ENCODE data around the gene ABHD3. TPM values are rescaled to one million over a fixed set of nuclear protein-coding genes. Genes with fewer than 3 reads are reported as not detected.

The ABHD3 gene, protein sequence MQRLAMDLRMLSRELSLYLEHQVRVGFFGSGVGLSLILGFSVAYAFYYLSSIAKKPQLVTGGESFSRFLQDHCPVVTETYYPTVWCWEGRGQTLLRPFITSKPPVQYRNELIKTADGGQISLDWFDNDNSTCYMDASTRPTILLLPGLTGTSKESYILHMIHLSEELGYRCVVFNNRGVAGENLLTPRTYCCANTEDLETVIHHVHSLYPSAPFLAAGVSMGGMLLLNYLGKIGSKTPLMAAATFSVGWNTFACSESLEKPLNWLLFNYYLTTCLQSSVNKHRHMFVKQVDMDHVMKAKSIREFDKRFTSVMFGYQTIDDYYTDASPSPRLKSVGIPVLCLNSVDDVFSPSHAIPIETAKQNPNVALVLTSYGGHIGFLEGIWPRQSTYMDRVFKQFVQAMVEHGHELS
- total RNA-seq, result 10 to 100 TPM; 17.8 to 18.0 TPM

DNA sequence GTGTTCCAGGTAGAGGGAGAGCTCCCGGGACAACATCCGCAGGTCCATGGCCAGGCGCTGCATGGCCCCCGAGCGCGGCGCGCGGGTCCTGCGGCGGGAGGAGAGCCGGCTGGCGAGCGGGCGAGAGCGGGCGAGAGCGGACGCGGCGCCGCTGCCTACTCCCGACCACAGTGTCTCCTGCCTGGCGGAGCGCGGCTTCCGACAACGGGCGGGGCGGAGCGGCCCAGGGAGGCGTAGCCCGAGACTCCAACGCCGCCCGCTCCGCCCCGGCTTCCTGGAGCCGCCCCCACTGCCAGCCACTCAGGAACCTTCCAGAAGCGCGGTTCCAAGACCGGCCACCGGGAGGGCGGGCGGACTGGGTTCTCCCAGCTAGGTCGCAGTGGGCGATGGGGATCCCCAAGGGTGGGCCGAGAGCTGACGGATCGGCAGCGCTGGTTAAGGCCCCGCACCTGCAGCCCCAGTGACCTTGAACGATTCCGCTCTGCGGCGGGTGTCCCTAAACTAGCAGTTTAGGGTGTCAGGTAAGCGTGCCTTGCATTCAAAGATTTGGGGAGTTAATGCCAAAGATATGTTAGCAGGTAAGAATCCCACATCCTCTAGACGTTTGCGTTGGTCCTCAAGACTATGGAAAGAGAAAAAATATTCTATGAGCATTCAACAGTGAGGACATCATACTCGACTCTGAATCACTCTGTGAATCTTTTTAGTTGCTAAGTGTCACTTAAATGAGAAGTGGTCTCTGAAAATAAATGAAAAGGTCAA is at the start of gene ABHD3:
Gene ABHD3, minus strand, starts transcription at position 172 of the 762 bp plus-strand sequence. Its CDS starts 109 bp downstream, at position 63.
- Mint-ChIP-seq H3K4me3 (peak within 1 kb of the TSS; percentile 94), H3K27me3 (no peaks in the 10 kb centered on the region), H3K27ac (peak within 1 kb of the TSS; percentile 92), H3K36me3 (ENCODE audit: low read depth) (peaks cover 21% of the 10 kb centered on the region), H3K9me3 (no peaks in the 10 kb centered on the region), H3K4me1 (ENCODE audit: low read depth) (peaks cover 31% of the 10 kb centered on the region)
- intact Hi-C loops (cut with micrococcal nuclease), result loop anchor here (5.0 to 10.0 kb wide), 2 partner anchors 38 to 90 kb away; partner anchors contain the start of genes MIB1 and SNRPD1
- peak; percentile 94 for DNase-seq
- POLR2A ChIA-PET, result interaction anchor here (0.6 to 1.5 kb wide), 8 partner anchors 18 to 137 kb away, joined by 3 to 11 read pairs (median 6); partner anchors contain the start of genes ESCO1, MIB1 and SNRPD1
- TF ChIP-seq, protein P1, sequence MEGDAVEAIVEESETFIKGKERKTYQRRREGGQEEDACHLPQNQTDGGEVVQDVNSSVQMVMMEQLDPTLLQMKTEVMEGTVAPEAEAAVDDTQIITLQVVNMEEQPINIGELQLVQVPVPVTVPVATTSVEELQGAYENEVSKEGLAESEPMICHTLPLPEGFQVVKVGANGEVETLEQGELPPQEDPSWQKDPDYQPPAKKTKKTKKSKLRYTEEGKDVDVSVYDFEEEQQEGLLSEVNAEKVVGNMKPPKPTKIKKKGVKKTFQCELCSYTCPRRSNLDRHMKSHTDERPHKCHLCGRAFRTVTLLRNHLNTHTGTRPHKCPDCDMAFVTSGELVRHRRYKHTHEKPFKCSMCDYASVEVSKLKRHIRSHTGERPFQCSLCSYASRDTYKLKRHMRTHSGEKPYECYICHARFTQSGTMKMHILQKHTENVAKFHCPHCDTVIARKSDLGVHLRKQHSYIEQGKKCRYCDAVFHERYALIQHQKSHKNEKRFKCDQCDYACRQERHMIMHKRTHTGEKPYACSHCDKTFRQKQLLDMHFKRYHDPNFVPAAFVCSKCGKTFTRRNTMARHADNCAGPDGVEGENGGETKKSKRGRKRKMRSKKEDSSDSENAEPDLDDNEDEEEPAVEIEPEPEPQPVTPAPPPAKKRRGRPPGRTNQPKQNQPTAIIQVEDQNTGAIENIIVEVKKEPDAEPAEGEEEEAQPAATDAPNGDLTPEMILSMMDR (IDR thresholded peaks at IDR 0.05), result peak; percentile 22
- CTCF ChIA-PET, result no interaction called here
- ATAC-seq, result peak; percentile 95

DNA sequence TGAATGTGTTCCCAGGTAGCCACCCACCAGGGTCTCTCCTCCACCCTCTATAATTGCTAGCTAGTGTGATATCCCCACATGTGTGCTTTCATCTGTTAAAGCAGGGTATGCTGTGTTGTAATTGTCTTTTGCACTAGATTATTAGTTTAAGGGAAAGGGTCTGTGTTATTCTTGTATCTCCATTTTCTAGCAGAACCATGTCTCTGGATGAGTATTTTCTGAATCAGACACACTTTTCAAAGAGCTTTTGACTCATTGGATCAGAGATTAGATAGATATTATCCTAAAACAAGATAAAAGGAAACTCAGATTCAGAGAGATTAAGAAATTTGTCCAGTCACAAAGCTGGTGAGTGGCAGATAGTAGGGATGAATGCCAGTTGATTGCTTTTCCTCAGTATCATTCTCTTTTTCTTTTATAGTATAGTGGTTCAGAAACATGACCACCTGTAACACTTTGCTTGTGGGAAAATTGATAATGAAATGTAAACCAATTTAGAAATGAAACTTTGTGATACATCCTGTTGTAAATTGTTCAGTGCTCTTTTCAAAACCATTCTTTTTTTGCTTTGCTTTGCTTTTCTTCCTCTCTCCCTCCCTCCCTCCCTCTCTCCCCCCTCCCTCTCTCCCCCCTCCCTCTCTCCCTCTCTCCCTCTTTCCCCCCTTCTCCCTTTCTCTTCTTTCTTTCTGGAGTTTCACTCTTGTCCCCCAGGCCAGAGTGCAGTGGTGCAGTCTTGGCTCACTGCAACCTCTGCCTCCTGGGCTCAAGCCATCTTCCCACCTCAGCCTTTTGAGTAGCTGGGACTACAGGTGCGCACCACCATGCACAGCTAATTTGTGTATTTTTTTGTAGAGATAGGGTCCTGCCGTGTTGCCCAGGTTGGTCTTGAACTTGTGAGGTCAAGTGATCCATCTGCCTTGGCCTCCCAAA is 43.5 kb upstream of the ABHD3 start:
- ChIA-PET POLR2A (no interaction called here), CTCF (interaction anchor here (1.9 kb wide), 1 partner anchor 147 kb away, joined by 6 read pairs; the partner anchor contains the start of gene ESCO1)
- H3K4me3 Mint-ChIP-seq, result no peak overlapping the region
- DNase-seq (no peak), ATAC-seq (peak; percentile 27)
- no peaks in the 10 kb centered on the region for H3K9me3 Mint-ChIP-seq
- no peaks in the 10 kb centered on the region for H3K27me3 Mint-ChIP-seq
- H3K36me3 Mint-ChIP-seq (ENCODE audit: low read depth), result no peaks in the 10 kb centered on the region
- peaks cover 43% of the 10 kb centered on the region for H3K4me1 Mint-ChIP-seq (ENCODE audit: low read depth)
- H3K27ac Mint-ChIP-seq, result peak overlapping the region; percentile 11
- TF ChIP-seq, protein P1 (IDR thresholded peaks at IDR 0.05), result no peak
- intact Hi-C loops (cut with micrococcal nuclease), result no loop called here

DNA sequence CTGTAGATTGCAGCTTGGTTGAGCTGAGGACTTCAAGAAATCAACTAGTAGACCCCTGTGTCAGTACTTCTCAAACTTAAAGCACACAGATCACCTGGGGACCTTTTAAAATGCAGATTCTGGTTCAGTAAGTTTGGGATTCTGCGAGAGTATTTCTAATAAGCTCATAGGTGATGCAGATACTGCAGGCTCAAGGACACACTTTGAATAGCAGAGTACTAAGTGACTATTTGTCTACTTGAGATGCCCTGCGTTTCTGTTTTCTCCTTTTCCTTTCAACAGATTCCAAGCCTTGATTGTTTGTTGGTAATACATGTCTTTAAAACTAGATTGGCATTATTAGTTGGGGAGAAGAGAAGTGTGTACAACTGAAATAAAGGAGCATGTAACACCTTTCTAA is 42.7 kb upstream of the ABHD3 start:
- H3K27me3 Mint-ChIP-seq, result no peaks in the 10 kb centered on the region
- peaks cover 50% of the 10 kb centered on the region for H3K4me1 Mint-ChIP-seq (ENCODE audit: low read depth)
- intact Hi-C loops (cut with micrococcal nuclease), result no loop called here
- no peaks in the 10 kb centered on the region for H3K9me3 Mint-ChIP-seq
- TF ChIP-seq, protein P1 (IDR thresholded peaks at IDR 0.05), result no peak
- no peak for DNase-seq
- no peak for ATAC-seq
- POLR2A ChIA-PET, result no interaction called here
- H3K27ac Mint-ChIP-seq, result no peak overlapping the region
- CTCF ChIA-PET, result no interaction called here
- no peak overlapping the region for H3K4me3 Mint-ChIP-seq
- no peaks in the 10 kb centered on the region for H3K36me3 Mint-ChIP-seq (ENCODE audit: low read depth)

DNA sequence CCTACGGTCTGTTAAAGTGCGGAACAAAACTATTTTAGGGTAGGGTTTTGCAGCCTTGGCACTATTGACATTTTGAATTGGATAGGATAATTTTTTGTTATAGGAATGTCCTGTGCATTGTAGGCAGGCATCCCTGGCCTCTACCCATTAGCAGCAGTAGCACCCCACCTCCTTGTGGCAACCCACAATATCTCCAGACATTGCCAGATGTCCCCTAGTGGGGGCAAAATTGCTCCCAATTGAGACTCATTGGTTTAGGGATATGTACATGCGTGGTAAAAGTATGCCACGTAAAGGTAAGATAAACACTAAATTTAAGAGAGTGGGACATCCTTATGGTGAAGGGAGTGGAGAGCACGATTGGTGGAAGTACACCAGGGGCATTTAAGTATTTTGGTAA is 40.7 kb upstream of the ABHD3 start:
- no peak overlapping the region for H3K4me3 Mint-ChIP-seq
- H3K27me3 Mint-ChIP-seq, result no peaks in the 10 kb centered on the region
- CTCF ChIA-PET, result no interaction called here
- no peaks in the 10 kb centered on the region for H3K36me3 Mint-ChIP-seq (ENCODE audit: low read depth)
- no peak overlapping the region for H3K27ac Mint-ChIP-seq
- H3K9me3 Mint-ChIP-seq, result no peaks in the 10 kb centered on the region
- TF ChIP-seq, protein P1 (IDR thresholded peaks at IDR 0.05), result no peak
- POLR2A ChIA-PET, result no interaction called here
- H3K4me1 Mint-ChIP-seq (ENCODE audit: low read depth), result peaks cover 50% of the 10 kb centered on the region
- ATAC-seq (no peak), DNase-seq (no peak)
- intact Hi-C loops (cut with micrococcal nuclease), result no loop called here

Data from activated CD8-positive, alpha-beta T cell treated with anti-CD3 and anti-CD28 coated beads for 36 hours (primary cell).